HL-60 (cell line): Measurements from ENCODE around the gene FAM234A.

ENCODE experiments used
- GABPA ChIP-seq: IDR thresholded peaks from 2 replicates; pipeline ENCODE4 v1.6.1; 2012; ENCODE audit warnings: low read depth
- SPI1 ChIP-seq: IDR thresholded peaks from 2 replicates; pipeline ENCODE4 v1.6.1; 2012; ENCODE audit warnings: low read depth, mild to moderate bottlenecking, borderline replicate concordance
- TF ChIP-seq, protein P1 (sequence below): IDR thresholded peaks from one replicate; pipeline ENCODE4 v1.5.1; 2011; ENCODE audit warnings: low read length, control low read depth, inconsistent platforms; ENCODE audit not compliant: insufficient read depth
- TF ChIP-seq, protein P2 (sequence below): IDR thresholded peaks from 2 replicates; pipeline ENCODE4 v1.6.1; 2012; ENCODE audit warnings: low read depth; ENCODE audit not compliant: insufficient replicate concordance

DNA sequence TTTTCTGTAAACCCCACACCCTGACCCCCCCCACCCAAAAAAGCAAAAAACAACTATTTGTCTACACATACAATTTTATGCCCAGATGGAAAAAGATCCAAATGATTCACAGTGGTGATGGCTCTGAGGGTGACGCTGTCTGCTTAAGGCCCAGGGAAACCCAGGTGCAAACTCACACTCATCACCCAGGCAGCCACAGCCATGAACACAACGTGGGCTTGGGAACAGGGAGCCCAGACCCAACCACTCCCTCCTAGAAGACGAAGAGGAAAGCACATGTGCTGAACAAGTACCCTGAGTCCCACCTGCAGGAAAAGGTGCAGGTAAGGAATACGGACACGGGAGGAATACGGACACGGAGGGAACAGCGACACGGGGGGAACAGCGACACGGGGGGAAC, 48.9 kb upstream of the FAM234A start:
- TF ChIP-seq, protein P1, sequence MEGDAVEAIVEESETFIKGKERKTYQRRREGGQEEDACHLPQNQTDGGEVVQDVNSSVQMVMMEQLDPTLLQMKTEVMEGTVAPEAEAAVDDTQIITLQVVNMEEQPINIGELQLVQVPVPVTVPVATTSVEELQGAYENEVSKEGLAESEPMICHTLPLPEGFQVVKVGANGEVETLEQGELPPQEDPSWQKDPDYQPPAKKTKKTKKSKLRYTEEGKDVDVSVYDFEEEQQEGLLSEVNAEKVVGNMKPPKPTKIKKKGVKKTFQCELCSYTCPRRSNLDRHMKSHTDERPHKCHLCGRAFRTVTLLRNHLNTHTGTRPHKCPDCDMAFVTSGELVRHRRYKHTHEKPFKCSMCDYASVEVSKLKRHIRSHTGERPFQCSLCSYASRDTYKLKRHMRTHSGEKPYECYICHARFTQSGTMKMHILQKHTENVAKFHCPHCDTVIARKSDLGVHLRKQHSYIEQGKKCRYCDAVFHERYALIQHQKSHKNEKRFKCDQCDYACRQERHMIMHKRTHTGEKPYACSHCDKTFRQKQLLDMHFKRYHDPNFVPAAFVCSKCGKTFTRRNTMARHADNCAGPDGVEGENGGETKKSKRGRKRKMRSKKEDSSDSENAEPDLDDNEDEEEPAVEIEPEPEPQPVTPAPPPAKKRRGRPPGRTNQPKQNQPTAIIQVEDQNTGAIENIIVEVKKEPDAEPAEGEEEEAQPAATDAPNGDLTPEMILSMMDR = no peak
- TF ChIP-seq GABPA = no peak
- TF ChIP-seq, protein P2, sequence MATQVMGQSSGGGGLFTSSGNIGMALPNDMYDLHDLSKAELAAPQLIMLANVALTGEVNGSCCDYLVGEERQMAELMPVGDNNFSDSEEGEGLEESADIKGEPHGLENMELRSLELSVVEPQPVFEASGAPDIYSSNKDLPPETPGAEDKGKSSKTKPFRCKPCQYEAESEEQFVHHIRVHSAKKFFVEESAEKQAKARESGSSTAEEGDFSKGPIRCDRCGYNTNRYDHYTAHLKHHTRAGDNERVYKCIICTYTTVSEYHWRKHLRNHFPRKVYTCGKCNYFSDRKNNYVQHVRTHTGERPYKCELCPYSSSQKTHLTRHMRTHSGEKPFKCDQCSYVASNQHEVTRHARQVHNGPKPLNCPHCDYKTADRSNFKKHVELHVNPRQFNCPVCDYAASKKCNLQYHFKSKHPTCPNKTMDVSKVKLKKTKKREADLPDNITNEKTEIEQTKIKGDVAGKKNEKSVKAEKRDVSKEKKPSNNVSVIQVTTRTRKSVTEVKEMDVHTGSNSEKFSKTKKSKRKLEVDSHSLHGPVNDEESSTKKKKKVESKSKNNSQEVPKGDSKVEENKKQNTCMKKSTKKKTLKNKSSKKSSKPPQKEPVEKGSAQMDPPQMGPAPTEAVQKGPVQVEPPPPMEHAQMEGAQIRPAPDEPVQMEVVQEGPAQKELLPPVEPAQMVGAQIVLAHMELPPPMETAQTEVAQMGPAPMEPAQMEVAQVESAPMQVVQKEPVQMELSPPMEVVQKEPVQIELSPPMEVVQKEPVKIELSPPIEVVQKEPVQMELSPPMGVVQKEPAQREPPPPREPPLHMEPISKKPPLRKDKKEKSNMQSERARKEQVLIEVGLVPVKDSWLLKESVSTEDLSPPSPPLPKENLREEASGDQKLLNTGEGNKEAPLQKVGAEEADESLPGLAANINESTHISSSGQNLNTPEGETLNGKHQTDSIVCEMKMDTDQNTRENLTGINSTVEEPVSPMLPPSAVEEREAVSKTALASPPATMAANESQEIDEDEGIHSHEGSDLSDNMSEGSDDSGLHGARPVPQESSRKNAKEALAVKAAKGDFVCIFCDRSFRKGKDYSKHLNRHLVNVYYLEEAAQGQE = no peak
- TF ChIP-seq SPI1 = no peak
